Sigmoid colon (tissue), 7 donors: ENCODE measurements around the gene DNAJB9. TPM values are rescaled to one million over a fixed set of nuclear protein-coding genes. Genes with fewer than 3 reads are reported as not detected.

Experiments used
- DNase-seq: peaks from one replicate; pipeline ENCODE4 v3.0.0-alpha.2; 2019
- H3K27ac ChIP-seq, 4 donors: fragments of 200-600 bp; sonication (generic); one replicate each; pipeline ENCODE4 v1.5.1; 2016 to 2019; ENCODE audit warnings: mild to moderate bottlenecking in 1 of 4
- H3K27me3 ChIP-seq, 3 donors: fragments of 200-600 bp; sonication (generic); one replicate each; pipeline ENCODE4 v1.5.1; 2019; ENCODE audit warnings: mild to moderate bottlenecking in 1 of 3
- H3K36me3 ChIP-seq, 4 donors: fragments of 200-600 bp; sonication (generic); one replicate each; pipeline ENCODE4 v1.5.1; 2016 to 2019
- H3K4me1 ChIP-seq, 4 donors: fragments of 200-600 bp; sonication (generic); one replicate each; pipeline ENCODE4 v1.5.1; 2017 to 2019
- H3K4me3 ChIP-seq, 4 donors: fragments of 200-600 bp; sonication (generic); one replicate each; pipeline ENCODE4 v1.5.1; 2017 to 2019; ENCODE audit warnings: mild to moderate bottlenecking in 2 of 4, moderate library complexity in 1 of 4
- H3K9me3 ChIP-seq, 4 donors: fragments of 200-600 bp in 3 of 4; sonication (generic) in 3 of 4; one replicate each; pipeline versions ENCODE4 v1.5.1 to v1.6.1; 2013 to 2019
- CTCF ChIP-seq, 4 experiments: fragments of 450-650 bp in 3 of 4; fragments of 200-600 bp in 1 of 4; IDR thresholded peaks; one replicate each; pipeline ENCODE4 v1.5.1; 2016 to 2019; ENCODE audit warnings: antibody characterized with exemption in 4 of 4, mild to moderate bottlenecking in 3 of 4, moderate library complexity in 2 of 4
- EP300 ChIP-seq, 4 donors: sonication (generic); formaldehyde crosslinking; IDR thresholded peaks; one replicate each; pipeline ENCODE4 v1.6.1; 2017; ENCODE audit warnings: antibody characterized with exemption in 4 of 4
- POLR2A ChIP-seq, 2 donors: fragments of 450-650 bp; IDR thresholded peaks; one replicate each; pipeline ENCODE4 v1.6.1; 2016; ENCODE audit warnings: antibody characterized with exemption in 2 of 2, mild to moderate bottlenecking in 2 of 2, moderate library complexity in 2 of 2
- POLR2AphosphoS5 ChIP-seq, 4 donors: sonication (generic); formaldehyde crosslinking; IDR thresholded peaks; one replicate each; pipeline ENCODE4 v1.6.1; 2017; ENCODE audit warnings: antibody characterized with exemption in 4 of 4
- WGBS, 2 donors: extraction: QIAGEN DNeasy Blood & Tissue Kit; methylation state at CpG; one replicate each; pipeline ENCODE4 v1.1.7; 2013; 5-methylcytosine and 5-hydroxymethylcytosine counted together
- intact Hi-C: fragments of 100-400 bp; cut with DNase I; formaldehyde crosslinking; loops from one replicate; pipeline ENCODE4 v1.15.1; 2023
- polyA plus RNA-seq, 3 donors: library from polyadenylated mRNA; stranded (reverse); fragments of 200-250 nt; gene quantifications; one replicate each; pipeline ENCODE4 v1.2.3, GENCODE V29; 2013
- total RNA-seq, 4 donors: library from RNA; depleted of rRNA; stranded (reverse); fragments of >200 nt; gene quantifications; one replicate each; pipeline ENCODE4 v1.1.0, GENCODE V29; 2016
- donor health status: healthy with polysubstance abuse.
- donor health status: Bipolar disorder and iron deficiency.
- donor health status: healthy.

Gene DNAJB9
- total and polyA plus RNA-seq, 7 donors, result 7.8 to 44.3 (median 17.2) TPM

- no peaks in the 10 kb centered on the region for H3K27me3 ChIP-seq
- H3K36me3 ChIP-seq, result no peaks in the 10 kb centered on the region
- WGBS, 2 donors, result 24 to 75% methylated on average over 1 of the region's 1 CpG
- intact Hi-C loops, result no loop called here
- H3K4me3 ChIP-seq, result no peak overlapping the region
- no peak for TF ChIP-seq CTCF (IDR thresholded peaks at IDR 0.05)
- TF ChIP-seq POLR2AphosphoS5 (IDR thresholded peaks at IDR 0.05), result no peak
- no peak for TF ChIP-seq EP300 (IDR thresholded peaks at IDR 0.05)
- TF ChIP-seq POLR2A (IDR thresholded peaks at IDR 0.05), result no peak
- H3K27ac ChIP-seq, result no peak overlapping the region
- no peak for DNase-seq
- H3K4me1 ChIP-seq, result no peaks in the 10 kb centered on the region
- H3K9me3 ChIP-seq, result no peaks in the 10 kb centered on the region
These were observed 30.7 kb downstream of the DNAJB9 start for GRCh38 chr7:108600399-108600798.

DNA sequence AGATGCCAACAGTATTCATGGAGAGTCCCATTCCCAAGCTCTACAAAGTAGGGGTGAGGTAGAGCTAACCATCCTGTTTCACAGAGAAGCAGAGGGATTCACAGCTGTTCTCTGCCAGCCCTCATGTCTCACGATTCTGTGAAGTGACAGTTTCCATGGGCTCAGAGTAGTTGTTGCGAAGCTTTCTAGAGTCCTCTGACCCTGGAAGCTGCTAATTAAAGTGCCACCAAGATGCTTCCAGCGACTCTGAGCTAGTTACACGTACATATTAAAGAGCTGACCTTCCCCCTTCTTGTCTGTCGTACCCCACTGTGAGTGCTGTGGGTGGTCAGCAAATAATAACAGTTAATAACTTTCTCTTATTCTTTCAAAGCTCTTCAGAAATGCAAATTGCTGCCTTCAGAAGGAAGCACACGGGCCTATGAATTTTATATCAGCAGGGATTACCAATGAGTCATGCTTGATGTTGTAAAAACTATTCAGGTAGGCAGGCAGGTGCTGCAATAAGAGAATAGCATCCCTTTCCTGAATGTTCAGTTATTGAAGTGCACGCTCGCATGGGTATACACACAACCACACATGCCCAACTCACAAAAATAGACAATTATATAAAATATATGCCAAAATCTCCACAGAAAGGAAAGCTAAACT is 34.1 kb downstream of the DNAJB9 start:
- H3K36me3 ChIP-seq, result no peaks in the 10 kb centered on the region
- no peak for DNase-seq
- no peaks in the 10 kb centered on the region for H3K9me3 ChIP-seq
- no peak overlapping the region for H3K4me3 ChIP-seq
- no peaks in the 10 kb centered on the region for H3K4me1 ChIP-seq
- intact Hi-C loops, result no loop called here
- no peaks in the 10 kb centered on the region for H3K27me3 ChIP-seq
- H3K27ac ChIP-seq, result no peak overlapping the region
- WGBS, 2 donors, result 34 to 63% methylated on average over 8 of the region's 8 CpGs
- no peak for TF ChIP-seq CTCF (IDR thresholded peaks at IDR 0.05)
- no peak for TF ChIP-seq POLR2A (IDR thresholded peaks at IDR 0.05)
- no peak for TF ChIP-seq POLR2AphosphoS5 (IDR thresholded peaks at IDR 0.05)
- TF ChIP-seq EP300 (IDR thresholded peaks at IDR 0.05), result no peak

DNA sequence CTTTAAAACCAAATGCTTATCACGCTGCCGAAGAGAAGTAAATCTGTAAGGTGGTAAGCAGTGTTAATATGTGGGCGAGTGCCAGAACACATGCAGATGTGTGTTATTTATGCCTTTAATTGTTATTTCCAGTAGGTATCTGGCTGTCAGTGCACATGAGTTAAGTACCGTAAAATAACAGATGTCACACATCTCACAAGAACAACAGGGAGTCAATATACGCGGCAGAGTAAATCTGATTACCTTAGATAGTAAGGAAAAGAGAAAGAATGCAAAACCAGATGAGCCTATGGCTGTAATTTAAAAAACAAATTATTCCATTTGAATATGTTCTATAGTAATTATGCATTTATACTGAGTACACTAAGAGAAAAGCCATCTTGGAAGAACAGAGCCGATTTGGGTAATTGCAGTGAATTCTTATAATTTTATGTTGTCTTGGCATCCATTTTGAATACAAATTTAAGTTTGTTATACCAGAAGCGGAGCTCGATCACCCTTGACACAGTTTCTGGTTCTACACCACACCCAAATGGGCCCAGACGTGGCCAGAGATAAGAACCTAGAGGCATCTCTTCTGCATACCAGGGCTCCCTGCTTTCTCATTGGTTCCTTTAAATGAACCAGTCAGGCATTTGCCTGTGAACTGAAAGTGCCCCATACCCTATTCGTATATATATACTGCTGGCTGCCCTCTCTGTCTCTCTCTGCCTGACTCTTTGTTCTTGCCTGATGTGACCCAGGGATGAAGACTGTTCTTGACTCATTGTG is 34.8 kb downstream of the DNAJB9 start:
- no peak for DNase-seq
- intact Hi-C loops, result no loop called here
- Histone ChIP-seq H3K27me3 (no peaks in the 10 kb centered on the region), H3K4me1 (no peaks in the 10 kb centered on the region), H3K9me3 (no peaks in the 10 kb centered on the region), H3K4me3 (no peak overlapping the region), H3K36me3 (no peaks in the 10 kb centered on the region), H3K27ac (no peak overlapping the region)
- no peak for TF ChIP-seq POLR2AphosphoS5 (IDR thresholded peaks at IDR 0.05)
- TF ChIP-seq CTCF (IDR thresholded peaks at IDR 0.05), result no peak
- TF ChIP-seq EP300 (IDR thresholded peaks at IDR 0.05), result no peak
- 76 to 78% methylated on average over 11 of the region's 11 CpGs for WGBS, 2 donors

GRCh38 chr7:108605559-108606201 is 36.0 kb downstream of the DNAJB9 start:
- H3K4me1 ChIP-seq, result no peaks in the 10 kb centered on the region
- H3K9me3 ChIP-seq, result no peaks in the 10 kb centered on the region
- no peak overlapping the region for H3K27ac ChIP-seq
- H3K4me3 ChIP-seq, result no peak overlapping the region
- H3K36me3 ChIP-seq, result no peaks in the 10 kb centered on the region
- no peaks in the 10 kb centered on the region for H3K27me3 ChIP-seq
- WGBS, 2 donors, result 72 to 78% methylated on average over 7 of the region's 7 CpGs
- intact Hi-C loops, result no loop called here
- no peak for TF ChIP-seq CTCF (IDR thresholded peaks at IDR 0.05)
- TF ChIP-seq POLR2AphosphoS5 (IDR thresholded peaks at IDR 0.05), result no peak
- no peak for TF ChIP-seq EP300 (IDR thresholded peaks at IDR 0.05)
- no peak for TF ChIP-seq POLR2A (IDR thresholded peaks at IDR 0.05)
- no peak for DNase-seq
